NCI-H2196 treated with DMSO at 0.1 percent for 48 hours (cell line): ENCODE measurements around the gene PRKG2.

Experiments used
- DNase-seq: peaks from one replicate; lab custom pipeline; 2025; ENCODE audit not compliant: unreplicated experiment; lab: John Stamatoyannopoulos, UW

The PRKG2 gene

DNA sequence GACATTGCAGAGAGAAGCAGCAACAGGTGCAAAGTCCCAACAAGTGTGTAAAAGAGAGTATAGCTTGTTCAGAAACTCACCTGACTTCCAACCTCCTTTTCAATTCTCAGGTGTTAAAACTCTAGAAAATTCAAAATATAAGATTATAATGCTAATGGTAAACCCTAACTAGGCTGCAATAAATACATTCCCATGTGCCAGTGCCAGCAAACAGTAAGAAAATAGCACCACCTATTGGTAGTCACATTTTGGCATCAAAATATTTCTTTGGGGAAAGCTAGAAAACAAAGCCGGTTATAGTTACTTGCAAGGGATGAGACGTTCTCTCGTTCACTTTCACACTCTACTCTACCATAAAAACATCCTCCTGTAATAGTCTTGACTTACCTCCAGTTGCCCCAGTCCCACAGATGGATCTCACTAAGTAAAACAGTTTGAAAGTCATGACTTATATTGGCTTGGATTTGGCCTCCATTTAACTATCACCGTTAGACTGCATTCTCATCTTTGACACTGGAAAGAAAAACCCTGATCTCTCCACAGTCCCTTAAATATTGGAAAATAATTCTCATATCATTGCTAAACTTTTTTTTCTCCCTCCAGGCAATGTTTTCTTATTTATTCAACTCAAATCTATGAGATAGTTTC lies 174.9 kb downstream of the PRKG2 start:
- no peak for DNase-seq

DNA sequence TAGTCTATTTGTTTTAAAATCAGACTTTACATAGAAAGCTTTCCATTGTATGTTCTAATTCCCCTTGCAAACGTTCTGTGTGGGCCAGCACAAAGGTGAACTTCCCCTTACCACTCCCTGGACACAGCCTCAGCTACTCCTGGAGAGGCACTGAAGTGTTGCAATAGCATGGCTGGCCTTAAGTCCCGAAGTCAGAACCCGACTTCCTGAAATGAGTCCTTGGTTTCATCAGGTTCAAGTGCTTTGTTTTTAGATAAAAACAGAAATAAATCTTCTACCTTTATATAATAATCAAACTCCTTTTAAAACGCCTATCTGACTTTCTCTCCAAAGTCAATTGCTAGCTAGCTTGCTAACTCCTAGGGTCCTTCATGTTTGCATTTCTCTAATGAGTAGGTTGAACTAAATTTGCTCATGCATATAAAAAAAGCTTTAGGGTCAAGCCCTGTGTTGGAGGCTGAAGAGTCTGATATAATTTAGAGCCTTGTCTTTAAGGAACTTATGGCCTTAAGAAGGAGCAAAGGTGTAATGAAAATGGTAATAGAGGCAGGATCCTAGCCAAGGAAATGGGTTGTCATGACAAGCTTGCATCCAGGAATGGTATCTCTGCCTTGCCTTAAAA lies 175.6 kb downstream of the PRKG2 start:
- DNase-seq, result no peak

- no peak for DNase-seq
Observed at GRCh38 chr4:81038636-81039350, 176.2 kb downstream of the PRKG2 start.
